ENCODE results near the gene ALG3. TPM values are rescaled to one million over a fixed set of nuclear protein-coding genes. Genes with fewer than 3 reads are reported as not detected.

ALG3 gene
- total RNA-seq, 2 donors from 2014 or later: 26.8 to 28.6 TPM

DNA sequence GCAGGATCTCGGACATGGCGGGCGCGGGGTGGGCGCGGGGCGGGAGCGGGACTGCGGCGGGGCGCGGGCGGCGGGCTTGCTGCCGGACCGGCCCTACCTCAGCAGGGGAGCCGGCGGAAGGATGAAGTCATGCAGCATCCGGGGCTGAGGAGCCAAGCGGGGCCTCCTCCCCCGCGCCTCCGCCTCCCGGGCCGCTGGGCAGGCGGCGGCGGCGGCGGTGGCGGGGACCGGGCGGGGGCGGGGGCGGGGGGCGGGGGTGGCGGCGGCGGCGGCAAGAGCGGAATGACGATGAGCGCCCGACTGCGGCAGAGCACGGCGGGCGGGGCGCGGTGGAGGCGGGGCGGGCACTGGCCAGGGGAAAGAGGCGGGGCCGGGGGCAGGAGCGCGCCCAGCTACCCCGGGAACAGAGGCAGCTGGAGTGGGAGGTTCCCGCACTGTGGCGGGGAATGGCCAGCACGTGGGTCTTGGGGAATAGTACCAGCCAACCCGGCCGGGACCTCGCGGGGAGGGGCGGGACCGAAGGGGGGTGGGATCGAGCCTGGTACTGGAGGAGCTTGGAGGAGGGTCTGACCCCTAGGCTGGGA, 12.6 kb upstream of the ALG3 start, which contains the start of gene CAMK2N2:
CAMK2N2 (minus strand) TSS at position 284 of the 584 bp plus-strand sequence; CDS start at position 16, 268 bp downstream.
- DNase-seq (ENCODE audit: low spot score): peak; percentile 83
- intact Hi-C loops (cut with DNase I): no loop called here

DNA sequence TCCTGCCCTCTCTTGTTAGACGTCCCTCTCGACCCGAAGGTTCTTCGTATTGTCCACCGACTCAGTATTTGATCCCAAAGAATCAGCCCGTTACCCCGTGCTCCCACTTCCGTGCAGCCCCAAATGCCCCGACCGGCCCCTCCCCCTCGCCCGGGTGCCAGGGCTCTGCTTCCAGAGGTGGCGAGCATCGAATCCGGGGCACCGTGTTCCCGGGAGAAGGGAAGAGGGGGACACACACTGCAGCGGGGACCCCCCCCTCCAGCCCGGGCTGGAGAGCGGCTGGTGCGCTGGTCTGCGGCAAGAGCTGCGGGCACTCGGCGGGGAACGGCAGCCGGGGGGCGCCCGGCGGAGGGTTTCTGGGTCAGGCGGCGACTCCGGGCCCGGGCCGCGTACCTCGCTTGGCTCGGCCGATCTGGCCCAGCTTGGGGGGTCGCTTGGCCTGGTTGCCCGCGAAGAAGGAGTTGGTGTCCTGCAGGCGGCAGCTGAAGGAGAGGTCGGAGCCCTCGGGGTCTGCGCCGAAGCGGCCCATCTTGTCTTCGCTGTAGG, 12.0 kb upstream of the ALG3 start:
- intact Hi-C loops (cut with DNase I): no loop called here
- DNase-seq (ENCODE audit: low spot score): peak; percentile 79

DNA sequence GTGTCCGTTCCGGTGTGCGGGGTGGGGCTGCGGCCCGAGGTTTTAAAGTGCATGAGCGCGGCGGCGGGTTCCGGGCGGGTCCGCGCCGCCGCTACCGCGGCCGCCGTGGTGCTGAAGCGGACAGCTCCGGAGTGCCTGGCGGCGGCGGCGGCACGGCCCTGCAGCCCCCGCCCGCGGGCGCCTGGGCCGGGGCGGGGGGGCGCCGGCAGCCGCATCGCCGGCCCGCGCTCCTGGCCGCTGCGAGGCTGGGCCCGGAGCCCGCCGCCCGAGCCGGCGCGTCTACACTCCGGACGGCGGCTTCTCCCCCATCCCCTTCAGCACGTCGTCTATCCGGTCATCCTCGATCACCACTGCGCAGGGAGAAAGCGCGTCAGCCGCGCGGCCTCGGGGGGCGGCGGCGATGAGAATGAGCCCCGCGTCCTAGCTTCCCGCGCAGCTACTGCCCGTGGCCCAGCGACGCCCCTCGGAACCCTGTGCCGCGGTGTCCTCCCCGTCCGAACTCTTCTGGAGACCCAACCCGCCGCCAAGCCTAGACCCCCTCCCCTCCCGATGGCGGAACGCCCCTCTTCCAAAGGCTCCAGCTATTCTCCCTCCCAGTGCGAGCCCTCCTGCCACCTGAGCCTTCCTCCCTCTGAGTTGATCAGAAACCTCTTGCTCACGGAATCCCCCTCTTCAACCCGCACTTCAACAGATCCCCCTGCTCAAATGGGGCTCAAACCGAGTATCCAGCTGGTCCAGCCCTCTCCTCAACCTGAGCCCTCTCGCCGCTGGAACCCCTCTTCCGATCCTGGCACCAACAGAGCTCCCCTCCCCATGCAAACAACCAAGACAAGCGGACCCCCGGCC, 11.3 kb upstream of the ALG3 start:
- intact Hi-C loops (cut with DNase I): no loop called here
- peak; percentile 83 for DNase-seq (ENCODE audit: low spot score)

DNA sequence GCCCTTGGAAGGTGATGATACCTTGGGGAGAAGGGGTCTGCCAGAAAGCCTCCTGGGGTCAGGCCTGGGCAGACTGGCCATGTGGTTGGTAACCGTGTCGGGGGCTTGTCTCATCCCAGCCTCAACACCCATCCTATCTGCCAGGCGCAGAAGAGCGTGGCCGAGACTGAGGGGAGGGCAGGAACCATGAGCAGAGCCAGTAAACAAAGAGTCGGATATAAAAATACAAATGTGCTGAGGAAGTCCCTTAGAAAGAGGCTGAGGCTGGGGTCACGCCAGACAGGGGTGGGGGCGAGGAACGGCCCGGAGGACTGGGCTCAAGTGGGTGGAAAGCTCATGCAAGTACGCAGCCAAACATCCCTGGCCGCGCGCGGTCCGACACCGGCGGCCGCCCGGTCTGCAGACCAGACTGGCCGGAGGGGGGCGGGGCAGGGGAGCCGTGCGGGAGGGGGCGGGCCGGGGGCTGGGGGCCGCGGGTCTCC, 10.7 kb upstream of the ALG3 start:
- peak; percentile 76 for DNase-seq (ENCODE audit: low spot score)
- intact Hi-C loops (cut with DNase I): no loop called here

DNA sequence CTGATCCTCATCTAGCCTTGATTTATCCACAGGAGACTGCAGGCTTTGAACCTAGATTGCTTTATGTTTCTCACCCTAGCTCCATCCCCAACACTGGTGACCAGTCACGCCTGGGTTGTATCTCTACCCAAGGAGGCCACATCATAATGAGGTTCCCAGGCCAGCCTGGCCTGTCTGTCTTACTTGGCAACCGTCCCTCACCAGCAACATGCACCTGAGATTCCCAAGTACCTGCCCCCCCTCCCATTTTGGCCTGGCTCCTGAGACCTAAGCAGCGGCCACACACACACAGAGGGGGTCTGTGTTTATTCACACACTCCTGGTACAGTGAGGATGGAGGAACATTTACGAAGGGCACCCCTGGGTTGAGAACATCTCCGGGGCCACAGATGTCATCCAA, 10.2 kb upstream of the ALG3 start:
- intact Hi-C loops (cut with DNase I): no loop called here
- DNase-seq (ENCODE audit: low spot score): peak; percentile 62

DNA sequence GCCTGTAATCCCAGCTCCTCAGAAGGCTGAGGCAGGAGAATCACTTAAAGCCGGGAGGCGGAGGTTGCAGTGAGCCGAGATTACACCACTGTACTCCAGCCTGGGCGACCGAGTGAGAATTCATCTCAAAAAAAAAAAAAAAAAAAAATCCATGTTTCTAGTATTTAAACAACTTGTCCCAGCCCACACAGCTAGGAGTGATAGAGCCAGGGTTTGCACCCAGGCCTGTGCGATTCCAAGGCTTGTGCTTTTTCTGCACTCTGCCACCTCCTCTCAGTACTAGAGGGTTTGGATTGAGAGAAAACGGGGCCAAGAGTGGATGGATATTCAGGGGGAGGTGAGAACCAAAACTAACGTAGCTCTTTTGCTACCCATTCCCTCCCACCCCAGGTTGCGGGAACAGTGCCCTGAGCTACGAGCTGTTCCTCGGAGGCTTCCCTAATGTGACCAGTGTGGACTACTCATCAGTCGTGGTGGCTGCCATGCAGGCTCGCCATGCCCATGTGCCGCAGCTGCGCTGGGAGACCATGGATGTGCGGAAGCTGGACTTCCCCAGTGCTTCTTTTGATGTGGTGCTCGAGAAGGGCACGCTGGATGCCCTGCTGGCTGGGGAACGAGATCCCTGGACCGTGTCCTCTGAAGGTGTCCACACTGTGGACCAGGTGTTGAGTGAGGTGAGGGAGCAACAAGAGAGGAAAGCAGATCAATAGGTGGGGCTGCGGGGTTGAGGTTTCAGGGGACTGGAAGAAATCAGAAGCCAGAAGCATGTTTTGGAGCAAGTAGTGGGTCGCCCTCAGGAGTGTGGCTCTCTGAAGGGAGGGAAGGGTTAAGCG, 8.5 kb upstream of the ALG3 start:
- DNase-seq (ENCODE audit: low spot score): peak; percentile 31
- intact Hi-C loops (cut with DNase I): no loop called here

DNA sequence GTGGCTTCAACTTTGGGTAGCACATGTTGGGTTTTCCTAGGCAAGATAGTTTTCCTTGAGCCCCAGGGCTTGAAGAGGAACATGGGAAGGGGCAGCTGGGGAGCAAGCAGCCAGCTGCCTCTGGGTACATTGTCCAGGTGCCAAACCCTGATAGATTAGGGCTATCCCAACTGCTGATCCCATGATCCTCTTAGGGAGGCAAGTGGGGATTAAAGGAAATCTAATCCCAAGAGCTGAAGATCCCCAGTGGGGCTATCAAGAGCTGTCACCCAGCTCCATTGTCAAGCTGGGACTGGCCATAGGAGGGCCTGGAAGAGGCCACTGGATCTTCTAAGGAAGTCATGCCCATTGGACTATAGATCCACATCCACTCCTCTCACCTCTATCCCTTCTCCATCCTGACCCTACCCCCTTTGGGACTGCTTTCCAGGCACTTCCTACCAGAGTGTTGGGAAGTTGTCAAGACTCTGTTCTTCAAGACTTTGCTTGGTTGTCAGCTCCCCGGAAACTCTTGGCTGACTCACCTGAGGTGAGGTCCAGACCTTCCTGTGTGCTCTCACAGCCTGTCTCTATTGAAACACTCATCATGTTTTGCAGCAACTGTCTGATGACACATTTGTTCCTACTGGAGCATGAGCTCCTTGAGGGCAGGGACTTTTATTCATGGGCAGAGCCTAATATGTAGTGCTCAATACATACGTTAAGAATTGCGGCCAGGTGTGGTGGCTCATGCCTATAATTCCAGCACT, 6.7 kb upstream of the ALG3 start:
- peak; percentile 30 for DNase-seq (ENCODE audit: low spot score)

DNA sequence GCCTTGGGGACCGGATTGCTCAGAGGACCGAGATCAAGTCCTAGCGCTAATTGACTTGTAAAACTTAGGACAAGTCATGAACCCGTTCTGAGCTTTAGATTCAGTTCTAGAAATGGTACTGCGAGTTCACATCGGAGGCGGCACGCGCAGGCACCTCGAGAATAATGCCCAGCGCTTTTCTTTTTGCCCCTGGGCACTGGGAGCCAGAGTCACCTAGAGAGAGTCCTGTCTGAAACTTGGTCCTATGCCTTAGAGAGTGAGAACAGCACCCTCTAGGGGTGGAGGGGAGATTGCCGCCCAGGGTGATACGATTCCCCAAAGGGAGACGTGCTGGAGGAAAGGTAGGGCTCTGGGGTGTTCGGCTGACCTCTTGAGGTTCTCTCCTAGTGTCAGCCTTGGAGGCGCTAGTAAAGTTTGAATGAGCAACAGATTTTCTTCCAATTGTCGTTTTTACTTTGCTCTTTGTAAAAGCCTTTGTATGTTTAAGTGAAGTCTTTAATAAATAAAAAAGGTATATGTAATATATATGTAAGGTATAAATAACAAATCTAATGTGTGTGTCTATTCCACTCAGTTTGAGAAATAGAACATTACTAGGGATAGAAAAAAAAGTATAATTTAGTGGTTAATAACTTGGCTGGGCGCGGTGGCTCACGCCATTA, 1.5 kb upstream of the ALG3 start:
- intact Hi-C loops (cut with DNase I): no loop called here
- DNase-seq (ENCODE audit: low spot score): peak; percentile 94

More for the DNA sequence above, 6.7 kb upstream of the ALG3 start:
- intact Hi-C loops (cut with DNase I): no loop called here

DNA sequence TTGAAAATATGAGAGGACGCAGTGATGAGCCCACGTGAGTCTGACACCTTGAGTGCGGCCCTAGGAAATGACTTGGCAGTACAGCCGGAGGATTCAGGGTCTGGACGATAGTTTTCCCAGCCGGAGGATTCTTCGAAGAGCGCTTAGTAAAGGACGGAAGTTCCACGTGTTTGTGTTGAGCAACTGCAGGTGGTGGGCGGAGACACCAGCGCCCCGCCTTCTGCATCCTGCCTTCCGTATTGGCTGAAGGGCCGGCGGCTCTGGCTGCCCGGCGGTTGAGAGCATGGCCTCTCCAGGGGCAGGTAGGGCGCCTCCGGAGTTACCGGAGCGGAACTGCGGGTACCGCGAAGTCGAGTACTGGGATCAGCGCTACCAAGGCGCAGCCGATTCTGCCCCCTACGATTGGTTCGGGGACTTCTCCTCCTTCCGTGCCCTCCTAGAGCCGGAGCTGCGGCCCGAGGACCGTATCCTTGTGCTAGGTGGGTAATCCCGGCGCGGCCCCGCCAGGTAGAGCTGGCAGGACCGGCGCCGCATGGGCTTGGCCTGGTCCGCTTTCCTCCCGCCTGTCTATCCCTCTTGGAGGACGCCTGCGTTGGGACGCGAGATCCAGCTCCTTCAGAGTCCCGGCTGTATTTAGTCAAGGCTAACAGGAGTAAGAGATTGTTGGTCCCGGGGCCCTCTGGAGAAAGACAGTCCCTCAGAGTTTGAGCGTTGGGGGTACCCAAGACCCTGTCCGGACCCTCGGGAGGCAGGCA, 827 bp upstream of the ALG3 start, which contains the start of gene EEF1AKMT4:
EEF1AKMT4 (plus strand) TSS at position 261 of the 755 bp plus-strand sequence; CDS start at position 284, 23 bp downstream.
- intact Hi-C loops (cut with DNase I): loop anchor here (10.0 kb wide), 2 partner anchors 105 to 115 kb away; partner anchors contain the start of gene EIF2B5 (in 1 of the 2)
- peak; percentile 98 for DNase-seq (ENCODE audit: low spot score)

DNA sequence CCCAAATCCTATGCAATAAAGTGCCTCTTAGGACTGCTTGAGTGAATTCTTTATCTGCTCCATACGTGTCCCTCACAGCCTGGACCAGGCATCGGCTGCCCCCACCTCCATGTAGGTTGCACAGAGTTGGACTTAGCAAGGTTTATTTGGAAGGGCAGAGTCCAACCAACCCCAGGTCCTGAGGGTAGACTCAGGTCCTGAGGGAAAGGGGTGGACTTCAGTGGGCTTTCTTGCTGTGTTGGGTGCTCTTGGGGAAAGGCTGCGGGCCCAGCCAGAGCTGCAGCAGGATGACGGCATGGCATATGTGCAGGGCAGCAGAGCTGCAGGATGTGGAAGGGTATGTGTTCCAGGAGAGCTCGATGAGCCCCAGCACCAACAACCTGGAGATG, 6.5 kb downstream of the ALG3 start:
- peak; percentile 57 for DNase-seq (ENCODE audit: low spot score)
- intact Hi-C loops (cut with DNase I): loop anchor here (10.0 kb wide), 2 partner anchors 97 to 107 kb away; partner anchors contain the start of gene EIF2B5 (in 1 of the 2)

DNA sequence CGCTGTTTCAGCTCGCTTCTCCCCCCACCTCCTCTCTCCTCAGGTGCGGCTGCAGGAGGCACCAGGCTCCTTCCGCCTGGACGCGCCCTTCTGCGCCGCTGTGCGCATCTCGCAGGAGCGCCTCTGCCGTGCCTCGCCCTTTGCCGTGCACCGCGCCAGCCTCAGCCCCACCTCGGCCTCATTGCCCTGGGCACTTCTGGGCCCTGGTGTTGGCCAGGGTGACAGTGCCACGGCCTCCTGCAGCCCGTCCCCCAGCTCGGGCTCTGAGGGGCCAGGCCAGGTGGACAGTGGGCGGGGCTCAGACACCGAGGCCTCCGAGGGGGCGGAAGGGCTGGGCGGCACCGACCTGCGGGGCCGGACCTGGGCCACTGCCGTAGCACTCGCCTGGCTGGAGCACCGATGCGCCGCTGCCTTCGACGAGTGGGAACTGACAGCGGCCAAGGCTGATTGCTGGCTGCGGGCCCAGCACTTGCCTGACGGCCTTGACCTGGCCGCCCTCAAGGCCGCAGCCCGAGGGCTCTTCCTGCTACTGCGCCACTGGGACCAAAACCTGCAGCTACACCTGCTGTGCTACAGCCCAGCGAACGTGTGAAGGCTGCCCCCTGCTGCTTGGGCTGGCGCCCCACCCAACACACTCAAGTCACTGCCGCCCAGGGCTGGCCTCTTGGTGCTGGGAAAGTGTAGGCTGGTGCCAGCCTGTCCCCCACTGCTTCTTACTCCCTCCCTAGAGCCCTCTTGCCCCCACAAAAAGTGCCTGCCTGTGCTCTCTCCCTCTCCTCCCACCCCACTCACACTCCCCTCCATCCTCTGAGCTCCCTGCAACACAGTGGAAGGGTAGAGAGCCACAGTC, 7.1 kb downstream of the ALG3 start:
- DNase-seq (ENCODE audit: low spot score): peak; percentile 82
- intact Hi-C loops (cut with DNase I): loop anchor here (10.0 kb wide), 2 partner anchors 97 to 107 kb away; partner anchors contain the start of gene EIF2B5 (in 1 of the 2)

DNA sequence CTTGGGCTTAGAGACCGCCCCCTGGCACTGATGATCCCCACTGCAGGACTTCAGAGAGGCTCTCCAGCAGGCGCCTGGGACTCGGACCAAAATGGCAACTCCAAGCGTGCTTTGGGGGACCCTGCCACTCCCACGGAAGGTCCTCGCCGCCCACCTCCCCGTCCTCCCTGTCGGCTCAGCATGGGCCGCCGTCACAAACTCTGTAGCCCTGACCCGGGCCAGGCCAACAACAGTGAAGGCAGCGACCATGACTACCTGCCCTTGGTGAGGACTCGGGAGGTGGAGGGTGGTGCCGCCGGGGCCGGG, 7.7 kb downstream of the ALG3 start:
- DNase-seq (ENCODE audit: low spot score): no peak
- intact Hi-C loops (cut with DNase I): loop anchor here (10.0 kb wide), 2 partner anchors 96 to 106 kb away; partner anchors contain the start of gene EIF2B5 (in 1 of the 2)

DNA sequence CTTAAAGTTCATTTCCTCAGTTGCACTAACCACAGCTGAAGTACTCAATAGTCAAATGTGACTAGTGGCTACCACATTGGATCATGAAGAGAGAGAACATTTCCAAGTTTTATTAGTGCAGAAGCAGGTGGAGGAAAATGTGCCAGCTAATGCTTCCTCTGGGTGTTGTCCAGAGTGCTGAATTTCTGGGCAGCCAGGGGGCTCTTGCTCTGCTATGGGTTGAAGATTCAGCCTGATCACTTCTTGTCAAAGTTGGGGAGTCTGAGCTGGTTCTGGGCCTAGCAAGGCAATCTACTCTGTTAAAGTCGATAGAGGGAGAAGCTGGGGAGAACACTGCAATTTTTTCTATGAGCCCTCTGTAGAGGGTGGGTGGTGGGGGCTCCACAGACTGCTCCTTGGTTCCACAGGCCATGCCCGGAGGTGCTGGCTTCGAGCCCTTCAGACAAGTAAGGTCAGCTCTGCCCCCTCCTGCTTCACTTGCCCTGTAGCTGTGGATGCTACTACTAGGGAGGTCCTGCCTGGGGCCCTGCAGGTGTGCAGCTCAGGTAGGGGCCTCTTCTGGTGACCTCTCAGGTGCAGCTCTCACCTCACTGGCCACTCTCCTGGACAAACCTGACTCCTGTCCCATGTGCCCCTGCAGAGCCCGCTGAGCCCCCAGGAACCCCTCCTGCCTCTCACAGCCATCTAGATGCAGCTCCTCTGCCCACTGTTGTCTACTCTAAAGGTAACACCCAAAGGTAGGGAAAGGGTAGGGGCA, 8.2 kb downstream of the ALG3 start:
- no peak for DNase-seq (ENCODE audit: low spot score)
- intact Hi-C loops (cut with DNase I): loop anchor here (10.0 kb wide), 2 partner anchors 96 to 106 kb away; partner anchors contain the start of gene EIF2B5 (in 1 of the 2)

DNA sequence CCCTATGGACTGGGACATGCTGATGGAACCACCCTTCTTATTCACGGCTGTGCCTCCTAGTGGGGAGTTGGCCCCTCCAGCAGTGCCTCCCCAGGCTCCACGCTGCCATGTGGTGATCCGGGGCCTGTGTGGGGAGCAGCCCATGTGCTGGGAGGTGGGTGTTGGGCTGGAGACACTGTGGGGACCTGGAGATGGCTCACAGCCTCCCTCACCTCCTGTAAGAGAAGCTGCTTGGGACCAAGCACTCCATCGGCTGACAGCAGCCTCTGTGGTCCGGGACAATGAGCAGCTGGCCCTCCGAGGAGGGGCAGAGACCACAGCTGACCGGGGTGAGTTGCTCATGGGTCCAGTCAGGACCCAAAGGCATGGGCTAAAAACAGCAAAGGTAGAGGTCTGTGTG, 9.1 kb downstream of the ALG3 start:
- intact Hi-C loops (cut with DNase I): loop anchor here (10.0 kb wide), 2 partner anchors 95 to 105 kb away; partner anchors contain the start of gene EIF2B5 (in 1 of the 2)
- DNase-seq (ENCODE audit: low spot score): no peak

DNA sequence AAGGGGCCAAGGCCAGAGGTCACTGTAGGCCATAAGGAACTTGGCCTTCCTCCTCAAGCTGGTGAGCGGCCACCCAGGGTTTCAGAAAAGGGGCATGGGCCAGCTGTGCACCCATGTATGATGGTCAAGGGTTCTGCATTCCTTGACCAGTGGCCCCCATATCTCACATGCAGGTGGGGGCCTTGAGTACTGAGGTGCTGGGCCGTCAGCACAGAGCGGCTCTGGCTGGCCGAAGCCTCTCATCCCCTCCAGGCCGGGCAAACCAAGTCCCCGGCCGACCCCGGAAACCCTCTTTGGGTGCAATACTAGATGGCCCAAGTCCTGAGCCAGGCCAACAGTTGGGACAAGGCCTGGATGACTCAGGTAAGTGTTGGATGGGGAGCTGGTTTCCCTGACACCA, 9.5 kb downstream of the ALG3 start:
- no peak for DNase-seq (ENCODE audit: low spot score)
- intact Hi-C loops (cut with DNase I): no loop called here

Data from posterior vena cava (tissue), 2 donors.